Hematopoietic multipotent progenitor cell (in vitro differentiated cells): ENCODE data around the gene FAM9C. TPM values are rescaled to one million over a fixed set of nuclear protein-coding genes. Genes with fewer than 3 reads are reported as not detected.
A peak's percentile ranks its signal among the peaks of the same experiment; 100 is the strongest.
"Not testable (repeated sequence)": the region's sequence is repeated elsewhere in the genome, so short reads cannot be mapped to it uniquely, and the experiment has no call there.

Source experiments
- DNase-seq, 3 donors: peaks; one replicate each; pipeline ENCODE4 v3.0.0-alpha.2; 2011 to 2015; ENCODE audit warnings: low read depth in 2 of 3, low spot score in 2 of 3
- total RNA-seq: library from RNA; depleted of rRNA; stranded (reverse); fragments of >200 nt; gene quantifications from one replicate; pipeline ENCODE4 v1.2.3, GENCODE V29; 2012

The FAM9C gene
- not detected for total RNA-seq

DNA sequence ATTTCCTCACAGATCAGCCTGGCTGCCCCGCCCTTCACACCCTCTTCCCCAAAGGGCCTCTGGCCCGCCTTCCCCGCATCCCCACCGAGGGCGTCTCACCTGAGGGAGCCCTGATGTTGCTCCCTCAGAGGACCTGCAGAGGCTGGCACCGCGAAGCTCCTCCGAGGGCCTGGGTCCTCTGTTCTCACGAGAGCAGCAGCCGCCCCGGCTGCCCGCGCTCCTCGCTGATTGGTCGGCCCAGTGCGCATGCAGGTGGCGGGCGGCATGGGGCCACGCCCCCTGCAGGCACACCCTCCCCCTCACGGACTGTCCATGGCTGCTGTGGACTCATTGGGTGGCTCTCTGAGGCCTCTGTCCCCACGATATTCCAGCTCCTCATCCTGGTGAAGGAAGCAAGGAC lies at the start of gene FAM9C:
FAM9C (minus strand) TSS at position 180 of the 400 bp plus-strand sequence. CDS start 831 bp downstream, outside the sequence.
- DNase-seq: no peak

- DNase-seq: no peak
Measured at GRCh38 chrX:13093529-13094140, 49.2 kb upstream of the FAM9C start.

- DNase-seq: peak in 2 of 3 donors; percentile 32 to 63
Measured at GRCh38 chrX:13092455-13092941, 48.1 kb upstream of the FAM9C start.

DNA sequence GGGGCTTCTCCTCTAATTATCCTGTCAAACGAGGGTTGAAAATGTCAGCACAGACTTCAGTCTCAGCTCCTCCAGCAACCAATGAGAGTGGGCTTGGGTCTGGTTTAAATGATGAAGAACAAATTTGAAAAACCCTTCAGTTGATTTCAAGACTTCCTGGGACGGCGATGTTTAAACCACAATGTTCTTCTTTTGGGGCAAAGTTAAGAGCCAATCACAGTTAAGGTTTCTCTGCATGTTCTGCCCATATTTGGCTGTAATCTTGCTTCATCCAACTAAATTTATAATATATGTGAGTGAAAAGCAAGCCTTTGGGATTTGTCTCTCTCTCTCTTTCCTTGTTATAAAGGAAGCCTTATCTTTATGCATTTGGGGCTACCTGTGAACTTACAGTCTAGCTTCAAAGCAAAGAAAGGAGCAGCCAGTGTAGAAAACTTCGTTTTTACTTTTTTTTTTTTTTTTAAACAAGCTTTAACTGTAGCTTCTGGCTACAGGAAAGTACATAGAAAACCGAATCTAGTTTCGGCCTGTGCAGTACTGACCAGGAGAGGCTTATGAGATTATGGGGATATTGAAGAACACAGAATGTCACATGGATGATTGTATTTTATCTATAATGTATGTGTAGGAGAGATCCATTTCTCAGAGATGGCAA lies 46.8 kb upstream of the FAM9C start:
- peak in 1 of 3 donors; percentile 51 for DNase-seq

DNA sequence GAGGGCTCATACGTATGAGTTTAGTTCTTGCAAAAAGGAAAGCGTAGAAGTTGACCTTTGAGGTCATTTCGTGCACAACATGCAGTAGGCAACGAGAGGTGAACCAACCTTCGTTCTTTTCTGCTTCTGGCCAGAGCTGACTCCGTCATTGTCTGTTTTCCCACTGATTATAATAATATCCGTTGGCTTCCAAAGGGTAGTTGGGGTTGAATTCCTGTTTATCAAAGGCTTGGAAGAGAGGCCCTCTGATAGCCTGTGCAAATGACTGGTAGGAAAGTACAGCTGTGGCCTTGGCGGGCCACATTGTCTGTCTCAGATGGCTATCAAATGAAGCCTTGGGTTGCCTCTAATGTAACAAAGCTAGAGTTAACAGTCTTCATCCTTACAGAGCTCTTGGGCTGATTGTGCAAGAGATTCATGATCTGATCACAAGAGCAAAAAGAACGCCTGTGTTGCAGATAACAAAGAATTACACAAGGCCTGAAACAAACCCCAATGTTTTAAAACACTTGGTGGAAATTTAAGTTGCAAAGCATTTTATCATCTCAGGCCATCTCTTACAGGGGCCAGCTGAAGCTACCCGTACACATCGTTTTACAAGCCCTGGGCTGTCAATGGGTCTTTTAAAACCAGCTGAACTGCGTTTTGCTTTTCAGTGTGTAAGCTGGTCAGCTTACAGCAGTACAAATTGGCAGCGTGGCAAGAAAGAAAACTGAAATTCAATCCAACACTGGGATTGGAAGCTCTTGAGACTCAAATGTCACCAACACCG lies 46.1 kb upstream of the FAM9C start:
- DNase-seq: peak in 1 of 3 donors; percentile 32

- DNase-seq: no peak
Measured at GRCh38 chrX:13090027-13090338, 45.6 kb upstream of the FAM9C start.

GRCh38 chrX:13088156-13088487 lies 43.7 kb upstream of the FAM9C start:
- peak in 1 of 3 donors; percentile 64 for DNase-seq

DNA sequence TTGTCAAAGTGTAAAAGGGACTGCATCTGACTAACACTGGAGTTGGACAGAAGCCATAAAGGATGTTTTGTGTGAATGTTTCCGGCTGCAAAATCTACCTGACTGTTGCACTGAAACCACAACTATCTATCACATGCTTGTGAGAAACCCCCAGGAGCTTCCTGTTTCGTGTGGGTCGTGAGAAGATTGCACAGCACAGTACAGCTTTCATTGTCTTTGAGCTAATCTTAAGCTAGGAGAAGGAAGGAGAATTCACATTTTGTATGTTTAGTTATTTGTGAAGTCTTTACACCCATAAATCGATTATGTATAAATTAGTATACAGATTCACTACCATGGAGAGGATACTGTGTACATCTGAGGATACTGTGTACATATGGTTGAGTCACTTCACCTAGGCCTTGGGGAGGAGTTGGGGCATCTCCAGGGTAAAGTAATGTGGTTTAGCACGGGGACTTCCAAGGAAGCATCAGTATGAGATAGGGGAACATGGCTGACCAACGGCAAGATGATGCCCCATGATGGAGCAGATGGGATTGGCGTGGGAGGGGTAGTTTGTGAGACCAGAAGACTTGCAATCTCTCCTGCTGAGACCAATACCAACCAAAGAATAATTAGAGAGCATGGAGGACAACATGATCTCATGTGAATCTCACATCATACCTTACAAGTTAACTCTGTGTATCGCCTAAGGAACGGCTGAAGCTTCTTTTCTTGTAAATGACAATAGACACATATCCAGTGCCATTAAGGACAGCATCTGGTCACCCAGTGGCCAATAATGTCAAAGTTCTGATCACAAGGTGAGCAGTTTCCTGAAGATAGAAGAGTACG lies 43.1 kb upstream of the FAM9C start:
- peak; percentile 67 to 92 (median 85) for DNase-seq

- DNase-seq: not testable (repeated sequence)
Measured at GRCh38 chrX:13086793-13087321, 42.4 kb upstream of the FAM9C start.

GRCh38 chrX:13086076-13086475 lies 41.7 kb upstream of the FAM9C start:
- DNase-seq: no peak

- DNase-seq: peak in 2 of 3 donors; percentile 27 to 63
Measured at GRCh38 chrX:13085526-13085925, 41.1 kb upstream of the FAM9C start.

DNA sequence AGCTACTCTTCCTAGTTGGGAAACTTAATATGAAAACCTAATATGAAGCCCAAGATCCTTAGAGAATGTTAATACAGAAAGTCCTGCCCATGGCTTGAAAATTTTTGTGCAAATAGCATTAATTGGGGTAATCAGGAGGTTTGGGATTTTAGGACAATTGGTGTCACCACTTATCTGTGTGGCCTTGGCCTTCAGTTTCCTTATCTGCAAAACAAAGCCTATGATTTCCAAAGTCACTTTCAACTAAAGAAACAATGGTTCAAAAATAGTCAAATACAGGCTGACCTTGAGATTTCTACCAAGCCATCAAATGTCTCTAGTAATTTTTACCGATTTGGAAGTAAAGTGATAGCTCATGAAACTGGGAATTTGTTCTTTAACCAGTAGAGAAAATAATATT lies 40.2 kb upstream of the FAM9C start:
- no peak for DNase-seq

GRCh38 chrX:13083755-13084326 lies 39.4 kb upstream of the FAM9C start:
- not testable (repeated sequence) for DNase-seq

DNA sequence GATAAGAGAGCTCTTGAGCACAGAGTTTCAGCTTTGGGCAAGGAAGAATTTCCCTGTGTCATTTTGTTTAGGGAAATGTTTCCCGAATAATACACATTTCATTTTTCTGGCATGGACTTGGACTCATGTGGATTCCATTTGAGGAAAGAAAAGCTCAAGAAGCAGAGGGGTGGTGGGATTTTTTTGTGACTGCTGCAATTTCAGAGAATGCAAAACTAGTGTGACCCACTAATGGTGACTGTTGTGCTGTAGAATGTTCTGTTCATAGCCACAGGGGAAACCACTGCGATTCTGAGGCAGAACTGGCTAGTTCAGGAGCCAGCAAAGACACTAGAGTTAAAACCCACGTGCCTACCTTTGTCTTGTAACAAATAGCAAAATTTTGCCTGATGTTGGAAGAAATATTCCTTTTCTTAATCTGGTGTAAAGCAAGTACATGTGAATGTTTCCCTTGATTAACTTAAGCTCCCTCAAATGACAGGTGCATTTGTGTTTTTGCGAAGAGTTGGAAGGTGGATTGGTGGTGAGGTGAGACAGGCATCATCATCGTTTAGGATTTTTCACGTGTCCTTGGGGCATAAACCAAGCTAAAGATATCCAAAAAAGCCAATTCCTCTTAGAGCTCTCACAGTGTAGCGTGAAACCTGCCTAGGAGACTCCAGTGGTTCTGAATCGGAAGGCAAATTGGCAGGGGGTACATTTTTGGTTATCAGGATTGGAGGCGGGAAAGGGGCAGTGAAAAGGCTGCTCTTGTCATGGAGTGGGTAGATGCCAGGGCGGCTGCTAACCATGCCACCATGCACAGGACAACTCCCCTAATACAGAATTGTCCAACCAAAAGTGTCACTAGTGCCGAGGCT lies 38.0 kb upstream of the FAM9C start:
- no peak for DNase-seq

DNA sequence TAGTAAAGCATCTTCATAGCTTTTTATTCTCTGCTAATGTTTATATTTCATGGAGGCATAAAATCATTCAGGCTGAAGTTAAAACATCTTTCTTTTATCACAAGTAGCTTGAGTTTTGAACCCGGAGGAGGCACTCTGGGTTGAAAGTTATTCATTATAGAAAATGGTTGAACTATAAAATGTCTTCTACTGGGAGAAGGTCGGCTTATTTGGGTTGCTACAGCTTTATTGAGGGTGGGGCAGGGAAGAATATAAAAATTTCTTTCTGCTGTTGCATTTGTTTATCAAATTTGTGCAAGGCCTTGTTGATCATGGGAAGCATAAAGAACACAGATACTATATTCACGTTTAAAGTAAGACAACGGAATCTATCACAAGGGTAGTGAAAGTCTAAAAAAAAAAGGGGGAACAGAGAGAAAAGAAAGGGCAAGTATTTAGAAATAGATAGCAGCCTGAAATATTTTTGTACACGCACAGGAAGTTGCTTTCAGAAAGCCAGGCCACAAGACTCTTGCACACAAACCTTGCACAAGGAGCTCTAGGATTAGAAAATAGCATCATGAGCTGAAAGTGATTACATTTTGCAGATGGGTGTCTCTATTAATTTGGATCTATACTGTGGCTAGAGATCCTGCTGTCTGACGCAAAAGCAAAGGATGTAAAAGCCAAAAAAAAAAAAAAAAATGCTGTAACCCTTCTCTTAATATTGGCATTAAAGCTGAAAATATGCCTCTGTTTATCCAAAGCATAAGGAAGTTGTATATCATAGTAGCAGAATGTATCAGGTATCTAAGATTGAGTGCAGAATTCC lies 37.2 kb upstream of the FAM9C start:
- DNase-seq: peak in 1 of 3 donors; percentile 22

- no peak for DNase-seq
Measured at GRCh38 chrX:13080128-13080795, 35.8 kb upstream of the FAM9C start.

DNA sequence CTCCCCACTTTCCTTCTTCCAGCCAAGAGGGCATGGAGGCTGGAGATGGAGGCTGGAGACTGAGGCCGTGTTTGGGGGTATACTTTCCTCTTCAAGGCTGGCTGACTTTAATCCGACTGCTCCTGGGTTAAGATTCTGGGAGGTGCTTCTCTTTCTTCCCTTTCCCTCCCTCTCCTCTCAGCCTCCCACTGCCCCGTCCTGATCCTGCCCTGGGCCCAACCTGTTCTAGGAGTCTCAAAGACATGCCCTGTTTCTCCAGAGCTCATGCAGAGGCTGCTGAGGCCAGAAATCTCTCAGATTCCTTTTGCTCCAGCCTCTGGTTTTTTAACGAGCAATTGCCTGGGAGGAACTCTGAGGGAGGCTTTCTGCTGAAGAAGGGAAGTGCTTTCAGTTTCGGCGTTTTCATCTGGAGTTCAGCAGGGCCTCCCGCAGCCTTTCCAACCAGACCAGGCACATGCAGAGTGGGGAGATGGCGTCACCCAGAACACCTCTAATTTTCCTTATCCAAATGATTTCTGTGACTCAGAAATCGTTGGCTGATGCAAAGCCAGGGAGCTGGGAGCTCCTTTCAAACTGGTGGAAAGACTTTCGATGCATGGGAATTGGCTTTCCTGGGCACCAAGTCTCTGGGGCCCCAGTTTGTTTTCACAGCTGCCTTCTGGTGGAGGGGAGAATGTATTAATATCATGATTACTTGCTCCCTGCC lies 34.5 kb upstream of the FAM9C start:
- DNase-seq: no peak
